ENCODE data around the gene HPX.

The HPX gene

GRCh38 chr11:6468712-6469495 is 28.1 kb upstream of the HPX start:
- in situ Hi-C loops (cut with MboI; ENCODE audit: low sequenced_read_pairs), result no loop called here

GRCh38 chr11:6459099-6459450 is 18.3 kb upstream of the HPX start:
- in situ Hi-C loops (cut with MboI; ENCODE audit: low sequenced_read_pairs), result no loop called here

- in situ Hi-C loops (cut with MboI; ENCODE audit: low sequenced_read_pairs), result no loop called here
These were observed 17.7 kb upstream of the HPX start for GRCh38 chr11:6458352-6459098.

- in situ Hi-C loops (cut with MboI; ENCODE audit: low sequenced_read_pairs), result no loop called here
These were observed 17.0 kb upstream of the HPX start for GRCh38 chr11:6457581-6458320.

- in situ Hi-C loops (cut with MboI; ENCODE audit: low sequenced_read_pairs), result no loop called here
These were observed 15.7 kb upstream of the HPX start for GRCh38 chr11:6456361-6457073.

- in situ Hi-C loops (cut with MboI; ENCODE audit: low sequenced_read_pairs), result no loop called here
These were observed 14.3 kb upstream of the HPX start for GRCh38 chr11:6455070-6455469.

- in situ Hi-C loops (cut with MboI; ENCODE audit: low sequenced_read_pairs), result no loop called here
These were observed 12.4 kb upstream of the HPX start for GRCh38 chr11:6453152-6453551.

- in situ Hi-C loops (cut with MboI; ENCODE audit: low sequenced_read_pairs), result no loop called here
These were observed 11.4 kb upstream of the HPX start for GRCh38 chr11:6452219-6452618.

GRCh38 chr11:6448574-6448973 is 7.8 kb upstream of the HPX start:
- in situ Hi-C loops (cut with MboI; ENCODE audit: low sequenced_read_pairs), result no loop called here

- in situ Hi-C loops (cut with MboI; ENCODE audit: low sequenced_read_pairs), result no loop called here
These were observed 2.6 kb upstream of the HPX start for GRCh38 chr11:6443269-6444003.

GRCh38 chr11:6442441-6442840 is 1.7 kb upstream of the HPX start:
- in situ Hi-C loops (cut with MboI; ENCODE audit: low sequenced_read_pairs), result no loop called here

GRCh38 chr11:6438979-6439571 is 1.7 kb downstream of the HPX start:
- in situ Hi-C loops (cut with MboI; ENCODE audit: low sequenced_read_pairs), result no loop called here

GRCh38 chr11:6437993-6438392 is 2.8 kb downstream of the HPX start:
- in situ Hi-C loops (cut with MboI; ENCODE audit: low sequenced_read_pairs), result no loop called here

GRCh38 chr11:6437423-6437822 is 3.4 kb downstream of the HPX start:
- in situ Hi-C loops (cut with MboI; ENCODE audit: low sequenced_read_pairs), result no loop called here

- in situ Hi-C loops (cut with MboI; ENCODE audit: low sequenced_read_pairs), result no loop called here
These were observed 6.7 kb downstream of the HPX start for GRCh38 chr11:6433998-6434660.

- in situ Hi-C loops (cut with MboI; ENCODE audit: low sequenced_read_pairs), result no loop called here
These were observed 8.9 kb downstream of the HPX start for GRCh38 chr11:6431861-6432260.

GRCh38 chr11:6427516-6427915 is 13.3 kb downstream of the HPX start:
- in situ Hi-C loops (cut with MboI; ENCODE audit: low sequenced_read_pairs), result no loop called here

- in situ Hi-C loops (cut with MboI; ENCODE audit: low sequenced_read_pairs), result no loop called here
These were observed 20.1 kb downstream of the HPX start for GRCh38 chr11:6420677-6421076.

GRCh38 chr11:6419009-6419631 is 21.7 kb downstream of the HPX start, which contains the start of gene APBB1:
Gene APBB1 (minus strand): TSS chr11:6419094. CDS start chr11:6411347, 7,747 bp downstream.
- in situ Hi-C loops (cut with MboI; ENCODE audit: low sequenced_read_pairs), result no loop called here
